SH-SY5Y (cell line): ENCODE results near the gene RFTN1.

Experiments
- GATA2 ChIP-seq: IDR thresholded peaks from 2 replicates; pipeline ENCODE4 v1.6.1; 2011; ENCODE audit warnings: mild to moderate bottlenecking, low read depth, low read length
- GATA3 ChIP-seq: IDR thresholded peaks from 2 replicates; pipeline ENCODE4 v1.6.1; 2011; ENCODE audit warnings: low read depth, mild to moderate bottlenecking, low read length, moderate library complexity

RFTN1 gene

GRCh38 chr3:16513141-16514020 lies at the start of gene RFTN1:
TSS of gene RFTN1 (minus strand) at chr3:16513699. CDS start at chr3:16493869, 19,830 bp downstream.
- TF ChIP-seq GATA2: no peak
- no peak for TF ChIP-seq GATA3

- no peak for TF ChIP-seq GATA2
- TF ChIP-seq GATA3: no peak
Measured at GRCh38 chr3:16559653-16560365, 46.3 kb upstream of the RFTN1 start.

- TF ChIP-seq GATA2: no peak
- no peak for TF ChIP-seq GATA3
Measured at GRCh38 chr3:16554126-16554525, 40.6 kb upstream of the RFTN1 start.

GRCh38 chr3:16552757-16553156 lies 39.3 kb upstream of the RFTN1 start:
- no peak for TF ChIP-seq GATA2
- TF ChIP-seq GATA3: no peak

GRCh38 chr3:16551342-16551976 lies 38.0 kb upstream of the RFTN1 start:
- TF ChIP-seq GATA3 (no peak), GATA2 (no peak)

GRCh38 chr3:16550676-16551341 lies 37.3 kb upstream of the RFTN1 start:
- TF ChIP-seq GATA2: peak; percentile 86
- peak; percentile 36; the same call in 1 of the 2 replicates for TF ChIP-seq GATA3

- TF ChIP-seq GATA3: no peak
- TF ChIP-seq GATA2: no peak
Measured at GRCh38 chr3:16550305-16550675, 36.8 kb upstream of the RFTN1 start.

- TF ChIP-seq GATA2: no peak
Measured at GRCh38 chr3:16548721-16549120, 35.2 kb upstream of the RFTN1 start.

- TF ChIP-seq GATA2 (no peak), GATA3 (no peak)
Measured at GRCh38 chr3:16547561-16548357, 34.3 kb upstream of the RFTN1 start.

GRCh38 chr3:16546186-16547010 lies 32.9 kb upstream of the RFTN1 start:
- TF ChIP-seq GATA3: no peak
- no peak for TF ChIP-seq GATA2

GRCh38 chr3:16545413-16546185 lies 32.1 kb upstream of the RFTN1 start:
- no peak for TF ChIP-seq GATA3
- TF ChIP-seq GATA2: no peak
